ENCODE data around the gene TSSK6. TPM values are rescaled to one million over a fixed set of nuclear protein-coding genes. Genes with fewer than 3 reads are reported as not detected.

TSSK6 gene
- total and polyA plus RNA-seq, 2 experiments from 2014 or later: 0.63 to 4.9 TPM

DNA sequence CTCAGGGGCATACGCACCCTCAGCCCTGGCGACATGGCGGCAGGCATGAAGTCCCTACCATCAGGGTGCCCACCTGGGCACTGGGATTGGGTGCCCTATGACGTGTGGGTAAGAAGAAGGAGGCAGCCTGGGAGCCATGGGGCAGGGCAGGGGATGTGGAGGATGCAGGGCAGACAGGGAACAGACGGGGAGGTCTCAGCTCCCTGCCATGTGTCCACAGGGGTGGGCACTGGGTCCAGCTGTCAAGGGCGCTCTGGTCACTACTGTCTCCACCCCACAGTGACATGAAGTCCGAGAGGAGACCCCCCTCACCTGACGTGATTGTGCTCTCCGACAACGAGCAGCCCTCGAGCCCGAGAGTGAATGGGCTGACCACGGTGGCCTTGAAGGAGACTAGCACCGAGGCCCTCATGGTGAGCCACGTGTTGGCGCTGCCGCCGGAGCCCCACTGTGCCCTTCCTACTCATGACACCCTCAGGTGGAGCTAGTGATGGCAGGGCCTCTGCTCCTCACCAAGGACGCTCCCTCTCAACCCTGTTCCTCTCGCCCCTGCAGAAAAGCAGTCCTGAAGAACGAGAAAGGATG lies 23.2 kb downstream of the TSSK6 start:
- no peak for TF ChIP-seq JUNB (IDR thresholded peaks at IDR 0.05; ENCODE audit: unreplicated experiment)
- TF ChIP-seq, protein P1, sequence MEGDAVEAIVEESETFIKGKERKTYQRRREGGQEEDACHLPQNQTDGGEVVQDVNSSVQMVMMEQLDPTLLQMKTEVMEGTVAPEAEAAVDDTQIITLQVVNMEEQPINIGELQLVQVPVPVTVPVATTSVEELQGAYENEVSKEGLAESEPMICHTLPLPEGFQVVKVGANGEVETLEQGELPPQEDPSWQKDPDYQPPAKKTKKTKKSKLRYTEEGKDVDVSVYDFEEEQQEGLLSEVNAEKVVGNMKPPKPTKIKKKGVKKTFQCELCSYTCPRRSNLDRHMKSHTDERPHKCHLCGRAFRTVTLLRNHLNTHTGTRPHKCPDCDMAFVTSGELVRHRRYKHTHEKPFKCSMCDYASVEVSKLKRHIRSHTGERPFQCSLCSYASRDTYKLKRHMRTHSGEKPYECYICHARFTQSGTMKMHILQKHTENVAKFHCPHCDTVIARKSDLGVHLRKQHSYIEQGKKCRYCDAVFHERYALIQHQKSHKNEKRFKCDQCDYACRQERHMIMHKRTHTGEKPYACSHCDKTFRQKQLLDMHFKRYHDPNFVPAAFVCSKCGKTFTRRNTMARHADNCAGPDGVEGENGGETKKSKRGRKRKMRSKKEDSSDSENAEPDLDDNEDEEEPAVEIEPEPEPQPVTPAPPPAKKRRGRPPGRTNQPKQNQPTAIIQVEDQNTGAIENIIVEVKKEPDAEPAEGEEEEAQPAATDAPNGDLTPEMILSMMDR (conservative IDR thresholded peaks at IDR 0.05; ENCODE audit: low read depth in 2 of 2): no peak
- TF ChIP-seq NANOG (IDR thresholded peaks at IDR 0.05; ENCODE audit: borderline replicate concordance): no peak
- no peak for TF ChIP-seq CREB1 (CRISPR knock-in tag; IDR thresholded peaks at IDR 0.05; ENCODE audit: low read depth)
- TF ChIP-seq, protein P2, sequence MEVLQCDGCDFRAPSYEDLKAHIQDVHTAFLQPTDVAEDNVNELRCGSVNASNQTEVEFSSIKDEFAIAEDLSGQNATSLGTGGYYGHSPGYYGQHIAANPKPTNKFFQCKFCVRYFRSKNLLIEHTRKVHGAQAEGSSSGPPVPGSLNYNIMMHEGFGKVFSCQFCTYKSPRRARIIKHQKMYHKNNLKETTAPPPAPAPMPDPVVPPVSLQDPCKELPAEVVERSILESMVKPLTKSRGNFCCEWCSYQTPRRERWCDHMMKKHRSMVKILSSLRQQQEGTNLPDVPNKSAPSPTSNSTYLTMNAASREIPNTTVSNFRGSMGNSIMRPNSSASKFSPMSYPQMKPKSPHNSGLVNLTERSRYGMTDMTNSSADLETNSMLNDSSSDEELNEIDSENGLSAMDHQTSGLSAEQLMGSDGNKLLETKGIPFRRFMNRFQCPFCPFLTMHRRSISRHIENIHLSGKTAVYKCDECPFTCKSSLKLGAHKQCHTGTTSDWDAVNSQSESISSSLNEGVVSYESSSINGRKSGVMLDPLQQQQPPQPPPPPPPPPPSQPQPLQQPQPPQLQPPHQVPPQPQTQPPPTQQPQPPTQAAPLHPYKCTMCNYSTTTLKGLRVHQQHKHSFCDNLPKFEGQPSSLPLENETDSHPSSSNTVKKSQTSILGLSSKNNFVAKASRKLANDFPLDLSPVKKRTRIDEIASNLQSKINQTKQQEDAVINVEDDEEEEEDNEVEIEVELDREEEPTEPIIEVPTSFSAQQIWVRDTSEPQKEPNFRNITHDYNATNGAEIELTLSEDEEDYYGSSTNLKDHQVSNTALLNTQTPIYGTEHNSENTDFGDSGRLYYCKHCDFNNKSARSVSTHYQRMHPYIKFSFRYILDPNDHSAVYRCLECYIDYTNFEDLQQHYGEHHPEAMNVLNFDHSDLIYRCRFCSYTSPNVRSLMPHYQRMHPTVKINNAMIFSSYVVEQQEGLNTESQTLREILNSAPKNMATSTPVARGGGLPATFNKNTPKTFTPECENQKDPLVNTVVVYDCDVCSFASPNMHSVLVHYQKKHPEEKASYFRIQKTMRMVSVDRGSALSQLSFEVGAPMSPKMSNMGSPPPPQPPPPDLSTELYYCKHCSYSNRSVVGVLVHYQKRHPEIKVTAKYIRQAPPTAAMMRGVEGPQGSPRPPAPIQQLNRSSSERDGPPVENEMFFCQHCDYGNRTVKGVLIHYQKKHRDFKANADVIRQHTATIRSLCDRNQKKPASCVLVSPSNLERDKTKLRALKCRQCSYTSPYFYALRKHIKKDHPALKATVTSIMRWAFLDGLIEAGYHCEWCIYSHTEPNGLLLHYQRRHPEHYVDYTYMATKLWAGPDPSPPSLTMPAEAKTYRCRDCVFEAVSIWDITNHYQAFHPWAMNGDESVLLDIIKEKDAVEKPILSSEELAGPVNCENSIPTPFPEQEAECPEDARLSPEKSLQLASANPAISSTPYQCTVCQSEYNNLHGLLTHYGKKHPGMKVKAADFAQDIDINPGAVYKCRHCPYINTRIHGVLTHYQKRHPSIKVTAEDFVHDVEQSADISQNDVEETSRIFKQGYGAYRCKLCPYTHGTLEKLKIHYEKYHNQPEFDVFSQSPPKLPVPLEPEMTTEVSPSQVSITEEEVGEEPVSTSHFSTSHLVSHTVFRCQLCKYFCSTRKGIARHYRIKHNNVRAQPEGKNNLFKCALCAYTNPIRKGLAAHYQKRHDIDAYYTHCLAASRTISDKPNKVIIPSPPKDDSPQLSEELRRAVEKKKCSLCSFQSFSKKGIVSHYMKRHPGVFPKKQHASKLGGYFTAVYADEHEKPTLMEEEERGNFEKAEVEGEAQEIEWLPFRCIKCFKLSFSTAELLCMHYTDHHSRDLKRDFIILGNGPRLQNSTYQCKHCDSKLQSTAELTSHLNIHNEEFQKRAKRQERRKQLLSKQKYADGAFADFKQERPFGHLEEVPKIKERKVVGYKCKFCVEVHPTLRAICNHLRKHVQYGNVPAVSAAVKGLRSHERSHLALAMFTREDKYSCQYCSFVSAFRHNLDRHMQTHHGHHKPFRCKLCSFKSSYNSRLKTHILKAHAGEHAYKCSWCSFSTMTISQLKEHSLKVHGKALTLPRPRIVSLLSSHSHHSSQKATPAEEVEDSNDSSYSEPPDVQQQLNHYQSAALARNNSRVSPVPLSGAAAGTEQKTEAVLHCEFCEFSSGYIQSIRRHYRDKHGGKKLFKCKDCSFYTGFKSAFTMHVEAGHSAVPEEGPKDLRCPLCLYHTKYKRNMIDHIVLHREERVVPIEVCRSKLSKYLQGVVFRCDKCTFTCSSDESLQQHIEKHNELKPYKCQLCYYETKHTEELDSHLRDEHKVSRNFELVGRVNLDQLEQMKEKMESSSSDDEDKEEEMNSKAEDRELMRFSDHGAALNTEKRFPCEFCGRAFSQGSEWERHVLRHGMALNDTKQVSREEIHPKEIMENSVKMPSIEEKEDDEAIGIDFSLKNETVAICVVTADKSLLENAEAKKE (CRISPR knock-in tag; IDR thresholded peaks at IDR 0.05): no peak
- no peak for TF ChIP-seq EZH2 (IDR thresholded peaks at IDR 0.05; ENCODE audit: low read depth, unreplicated experiment)
- TF ChIP-seq ZNF114 (CRISPR knock-in tag; IDR thresholded peaks at IDR 0.05): no peak
- TF ChIP-seq POLR2AphosphoS5 (IDR thresholded peaks at IDR 0.05; ENCODE audit: low read depth): no peak
- TF ChIP-seq, protein P3, sequence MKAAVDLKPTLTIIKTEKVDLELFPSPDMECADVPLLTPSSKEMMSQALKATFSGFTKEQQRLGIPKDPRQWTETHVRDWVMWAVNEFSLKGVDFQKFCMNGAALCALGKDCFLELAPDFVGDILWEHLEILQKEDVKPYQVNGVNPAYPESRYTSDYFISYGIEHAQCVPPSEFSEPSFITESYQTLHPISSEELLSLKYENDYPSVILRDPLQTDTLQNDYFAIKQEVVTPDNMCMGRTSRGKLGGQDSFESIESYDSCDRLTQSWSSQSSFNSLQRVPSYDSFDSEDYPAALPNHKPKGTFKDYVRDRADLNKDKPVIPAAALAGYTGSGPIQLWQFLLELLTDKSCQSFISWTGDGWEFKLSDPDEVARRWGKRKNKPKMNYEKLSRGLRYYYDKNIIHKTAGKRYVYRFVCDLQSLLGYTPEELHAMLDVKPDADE (IDR thresholded peaks at IDR 0.05): no peak
- no peak for TF ChIP-seq STAT1 (IDR thresholded peaks at IDR 0.05; ENCODE audit: unreplicated experiment)
- TF ChIP-seq, protein P4, sequence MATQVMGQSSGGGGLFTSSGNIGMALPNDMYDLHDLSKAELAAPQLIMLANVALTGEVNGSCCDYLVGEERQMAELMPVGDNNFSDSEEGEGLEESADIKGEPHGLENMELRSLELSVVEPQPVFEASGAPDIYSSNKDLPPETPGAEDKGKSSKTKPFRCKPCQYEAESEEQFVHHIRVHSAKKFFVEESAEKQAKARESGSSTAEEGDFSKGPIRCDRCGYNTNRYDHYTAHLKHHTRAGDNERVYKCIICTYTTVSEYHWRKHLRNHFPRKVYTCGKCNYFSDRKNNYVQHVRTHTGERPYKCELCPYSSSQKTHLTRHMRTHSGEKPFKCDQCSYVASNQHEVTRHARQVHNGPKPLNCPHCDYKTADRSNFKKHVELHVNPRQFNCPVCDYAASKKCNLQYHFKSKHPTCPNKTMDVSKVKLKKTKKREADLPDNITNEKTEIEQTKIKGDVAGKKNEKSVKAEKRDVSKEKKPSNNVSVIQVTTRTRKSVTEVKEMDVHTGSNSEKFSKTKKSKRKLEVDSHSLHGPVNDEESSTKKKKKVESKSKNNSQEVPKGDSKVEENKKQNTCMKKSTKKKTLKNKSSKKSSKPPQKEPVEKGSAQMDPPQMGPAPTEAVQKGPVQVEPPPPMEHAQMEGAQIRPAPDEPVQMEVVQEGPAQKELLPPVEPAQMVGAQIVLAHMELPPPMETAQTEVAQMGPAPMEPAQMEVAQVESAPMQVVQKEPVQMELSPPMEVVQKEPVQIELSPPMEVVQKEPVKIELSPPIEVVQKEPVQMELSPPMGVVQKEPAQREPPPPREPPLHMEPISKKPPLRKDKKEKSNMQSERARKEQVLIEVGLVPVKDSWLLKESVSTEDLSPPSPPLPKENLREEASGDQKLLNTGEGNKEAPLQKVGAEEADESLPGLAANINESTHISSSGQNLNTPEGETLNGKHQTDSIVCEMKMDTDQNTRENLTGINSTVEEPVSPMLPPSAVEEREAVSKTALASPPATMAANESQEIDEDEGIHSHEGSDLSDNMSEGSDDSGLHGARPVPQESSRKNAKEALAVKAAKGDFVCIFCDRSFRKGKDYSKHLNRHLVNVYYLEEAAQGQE (IDR thresholded peaks at IDR 0.05; ENCODE audit: unreplicated experiment): no peak
- TF ChIP-seq ZNF331 (CRISPR knock-in tag; IDR thresholded peaks at IDR 0.05; ENCODE audit: low read depth): no peak
- TF ChIP-seq EZH2phosphoT487 (IDR thresholded peaks at IDR 0.05; ENCODE audit: unreplicated experiment): no peak
- H3K27ac ChIP-seq (ENCODE audit: low read depth): no peak overlapping the region
- H3K4me2 ChIP-seq: no peak overlapping the region
- ATAC-seq (no peak), DNase-seq (ENCODE audit: low spot score) (no peak)
- no peak overlapping the region for H3K4me3 ChIP-seq
- H3K27me3 Mint-ChIP-seq (ENCODE audit: insufficient read depth, low read depth, poor library complexity): peaks cover 26% of the 10 kb centered on the region
- H3K4me1 Mint-ChIP-seq: peaks cover 36% of the 10 kb centered on the region
- H3K27ac Mint-ChIP-seq: no peak overlapping the region; the same call in 1 of the 2 replicates
- H3K36me3 ChIP-seq (ENCODE audit: insufficient read depth): peaks cover 11% of the 10 kb centered on the region; the same call in 1 of the 2 replicates
- no peak overlapping the region for H3K4me3 Mint-ChIP-seq
- H3K4me1 ChIP-seq (ENCODE audit: insufficient read depth): peaks cover 22% of the 10 kb centered on the region
- H2AFZ ChIP-seq: no peak overlapping the region
- peaks cover 27% of the 10 kb centered on the region for H4K20me1 ChIP-seq (replicated peaks; ENCODE audit: insufficient read depth)
- no peaks in the 10 kb centered on the region for H3K9me2 ChIP-seq (ENCODE audit: insufficient read depth)
- H3K79me2 ChIP-seq (replicated peaks; ENCODE audit: insufficient read depth): peaks cover 33% of the 10 kb centered on the region
- H3K36me3 Mint-ChIP-seq (ENCODE audit: low read depth): peaks cover 56% of the 10 kb centered on the region
- no peaks in the 10 kb centered on the region for H3K27me3 ChIP-seq (ENCODE audit: insufficient read depth)
- H3F3A ChIP-seq (replicated peaks; ENCODE audit: low read depth): peaks cover 20% of the 10 kb centered on the region
- H3K9me3 Mint-ChIP-seq: no peaks in the 10 kb centered on the region

All from GM23338 (cell line).